ENCODE measurements around the gene TBC1D19.
"Not testable (repeated sequence)": the region's sequence is repeated elsewhere in the genome, so short reads cannot be mapped to it uniquely, and the experiment has no call there.

The TBC1D19 gene

GRCh38 chr4:26663888-26664287, 80.0 kb downstream of the TBC1D19 start:
- Mint-ChIP-seq H3K36me3 (ENCODE audit: low read depth) (peaks cover 36% of the 10 kb centered on the region), H3K27me3 (ENCODE audit: low read depth) (no peaks in the 10 kb centered on the region), H3K4me3 (no peak overlapping the region), H3K4me1 (no peaks in the 10 kb centered on the region), H3K27ac (no peak overlapping the region), H3K9me3 (peaks cover under 1% of the 10 kb centered on the region)
- TF ChIP-seq CTCF (IDR thresholded peaks at IDR 0.05; ENCODE audit: unreplicated experiment in 3 of 3) = no peak

GRCh38 chr4:26670903-26671537, 87.1 kb downstream of the TBC1D19 start:
- H3K9me3 Mint-ChIP-seq = no peaks in the 10 kb centered on the region
- no peak overlapping the region for H3K4me3 Mint-ChIP-seq
- H3K27me3 Mint-ChIP-seq (ENCODE audit: low read depth) = no peaks in the 10 kb centered on the region
- no peaks in the 10 kb centered on the region for H3K4me1 Mint-ChIP-seq
- peaks cover 9% of the 10 kb centered on the region for H3K36me3 Mint-ChIP-seq (ENCODE audit: low read depth)
- no peak for TF ChIP-seq CTCF (IDR thresholded peaks at IDR 0.05; ENCODE audit: unreplicated experiment in 3 of 3)
- H3K27ac Mint-ChIP-seq = no peak overlapping the region

- H3K4me1 Mint-ChIP-seq, H3K4me3 Mint-ChIP-seq: not testable (repeated sequence)
Measured at GRCh38 chr4:26679040-26679695, 95.3 kb downstream of the TBC1D19 start.

GRCh38 chr4:26682436-26682835, 98.6 kb downstream of the TBC1D19 start:
- no peak overlapping the region for H3K4me3 Mint-ChIP-seq
- H3K27me3 Mint-ChIP-seq (ENCODE audit: low read depth) = no peaks in the 10 kb centered on the region
- no peaks in the 10 kb centered on the region for H3K4me1 Mint-ChIP-seq
- H3K9me3 Mint-ChIP-seq = peaks cover 31% of the 10 kb centered on the region
- no peak for TF ChIP-seq CTCF (IDR thresholded peaks at IDR 0.05; ENCODE audit: unreplicated experiment in 3 of 3)
- peaks cover 46% of the 10 kb centered on the region for H3K36me3 Mint-ChIP-seq (ENCODE audit: low read depth)
- H3K27ac Mint-ChIP-seq = no peak overlapping the region

More at GRCh38 chr4:26679040-26679695, 95.3 kb downstream of the TBC1D19 start:
- H3K9me3 Mint-ChIP-seq = peaks cover 35% of the 10 kb centered on the region
- H3K36me3 Mint-ChIP-seq (ENCODE audit: low read depth) = peaks cover 59% of the 10 kb centered on the region
- H3K27ac Mint-ChIP-seq; H3K27me3 Mint-ChIP-seq (ENCODE audit: low read depth): not testable (repeated sequence)

- TF ChIP-seq CTCF (IDR thresholded peaks at IDR 0.05; ENCODE audit: unreplicated experiment in 3 of 3) = no peak
- Mint-ChIP-seq H3K9me3 (peaks cover 14% of the 10 kb centered on the region), H3K36me3 (ENCODE audit: low read depth) (peaks cover 35% of the 10 kb centered on the region), H3K27ac (no peak overlapping the region), H3K27me3 (ENCODE audit: low read depth) (no peaks in the 10 kb centered on the region), H3K4me3 (no peak overlapping the region), H3K4me1 (no peaks in the 10 kb centered on the region)
Measured at GRCh38 chr4:26685250-26685649, 101.4 kb downstream of the TBC1D19 start.

GRCh38 chr4:26687728-26688127, 103.8 kb downstream of the TBC1D19 start:
- Mint-ChIP-seq H3K27ac (no peak overlapping the region), H3K36me3 (ENCODE audit: low read depth) (peaks cover 41% of the 10 kb centered on the region), H3K27me3 (ENCODE audit: low read depth) (no peaks in the 10 kb centered on the region), H3K9me3 (peaks cover 16% of the 10 kb centered on the region), H3K4me3 (no peak overlapping the region), H3K4me1 (no peaks in the 10 kb centered on the region)
- no peak for TF ChIP-seq CTCF (IDR thresholded peaks at IDR 0.05; ENCODE audit: unreplicated experiment in 3 of 3)
